GM12878 (cell line): Measurements from ENCODE around the gene PARP1.

Source experiments
- CREM ChIP-seq: IDR thresholded peaks from 2 replicates; pipeline ENCODE4 v1.6.1; 2014; ENCODE audit warnings: antibody characterized with exemption, low read depth
- CTCF ChIP-seq, 3 experiments: IDR thresholded peaks in 2 of 3; conservative IDR thresholded peaks in 1 of 3; 2 replicates each; pipeline ENCODE4 v1.5.1; 2011; ENCODE audit warnings: low read depth in 3 of 3, low read length in 3 of 3, mild to moderate bottlenecking in 3 of 3, control low read depth in 2 of 3, moderate library complexity in 2 of 3, inconsistent platforms in 1 of 3, mixed read lengths in 1 of 3; ENCODE audit not compliant: control insufficient read depth in 2 of 3, insufficient read depth in 1 of 3; ENCODE audit errors: extremely low read depth in 1 of 3
- JUNB ChIP-seq: IDR thresholded peaks from 2 replicates; pipeline ENCODE4 v1.6.1; 2016; ENCODE audit warnings: antibody characterized with exemption, mild to moderate bottlenecking
- JUND ChIP-seq: IDR thresholded peaks from 2 replicates; pipeline ENCODE4 v1.6.1; 2012; ENCODE audit warnings: low read depth, mild to moderate bottlenecking, low read length, improper control_type of control experiment, moderate library complexity
- POLR2A ChIP-seq: IDR thresholded peaks from 2 replicates; pipeline ENCODE4 v1.6.1; 2011; ENCODE audit warnings: low read depth, mild to moderate bottlenecking, low read length
- RCOR1 ChIP-seq: conservative IDR thresholded peaks from 2 replicates; pipeline ENCODE4 v1.6.1; 2012; ENCODE audit warnings: low read depth, low read length, improper control_type of control experiment
- SMAD1 ChIP-seq: fragments of 450-650 bp; IDR thresholded peaks from 2 replicates; pipeline ENCODE4 v1.6.1; 2018; ENCODE audit warnings: mild to moderate bottlenecking, low read depth; ENCODE audit not compliant: partially characterized antibody
- STAT3 ChIP-seq: IDR thresholded peaks from 2 replicates; pipeline ENCODE4 v1.6.1; 2011; ENCODE audit warnings: low read depth, low read length, improper control_type of control experiment
- ZBTB33 ChIP-seq: fragments of 450-650 bp; IDR thresholded peaks from 2 replicates; pipeline ENCODE4 v1.6.1; 2017; ENCODE audit warnings: mild to moderate bottlenecking
- TF ChIP-seq, protein P1 (sequence below): IDR thresholded peaks from 2 replicates; pipeline ENCODE4 v1.6.1; 2012; ENCODE audit warnings: low read length, inconsistent platforms

DNA sequence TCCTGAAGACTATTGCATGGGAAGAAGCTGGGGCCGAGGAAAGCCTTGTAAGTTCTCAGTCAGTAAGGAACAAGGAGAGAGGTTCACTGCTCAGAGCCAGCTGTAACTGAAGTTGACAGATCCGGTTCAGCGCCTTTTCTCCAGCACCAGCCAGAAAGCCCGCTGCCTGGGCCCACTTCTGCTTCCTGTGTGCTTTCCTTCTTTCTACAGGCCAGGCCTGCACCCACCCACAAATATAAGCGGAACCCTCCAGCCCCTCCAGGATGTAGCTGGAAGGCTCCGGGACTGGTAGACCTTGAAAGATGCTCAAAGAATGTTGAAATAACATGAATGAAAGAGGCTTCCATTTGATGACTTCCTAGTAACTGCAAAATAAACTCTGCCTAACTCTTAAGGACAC is 38.8 kb downstream of the PARP1 start:
- TF ChIP-seq CREM: no peak
- no peak for TF ChIP-seq RCOR1
- TF ChIP-seq CTCF (IDR thresholded peaks at IDR 0.05 in 2 of 3, conservative IDR thresholded peaks at IDR 0.05 in 1 of 3; ENCODE audit: control insufficient read depth in 2 of 3, extremely low read depth in 1 of 3, insufficient read depth in 1 of 3, low read depth in 3 of 3, low read length in 3 of 3): no peak
- TF ChIP-seq, protein P1, sequence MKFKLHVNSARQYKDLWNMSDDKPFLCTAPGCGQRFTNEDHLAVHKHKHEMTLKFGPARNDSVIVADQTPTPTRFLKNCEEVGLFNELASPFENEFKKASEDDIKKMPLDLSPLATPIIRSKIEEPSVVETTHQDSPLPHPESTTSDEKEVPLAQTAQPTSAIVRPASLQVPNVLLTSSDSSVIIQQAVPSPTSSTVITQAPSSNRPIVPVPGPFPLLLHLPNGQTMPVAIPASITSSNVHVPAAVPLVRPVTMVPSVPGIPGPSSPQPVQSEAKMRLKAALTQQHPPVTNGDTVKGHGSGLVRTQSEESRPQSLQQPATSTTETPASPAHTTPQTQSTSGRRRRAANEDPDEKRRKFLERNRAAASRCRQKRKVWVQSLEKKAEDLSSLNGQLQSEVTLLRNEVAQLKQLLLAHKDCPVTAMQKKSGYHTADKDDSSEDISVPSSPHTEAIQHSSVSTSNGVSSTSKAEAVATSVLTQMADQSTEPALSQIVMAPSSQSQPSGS: no peak
- TF ChIP-seq POLR2A: no peak
- no peak for TF ChIP-seq JUND
- TF ChIP-seq STAT3: no peak
- TF ChIP-seq ZBTB33: no peak
- TF ChIP-seq JUNB: no peak
- no peak for TF ChIP-seq SMAD1
